ENCODE measurements around the gene TMEM253. TPM values are rescaled to one million over a fixed set of nuclear protein-coding genes. Genes with fewer than 3 reads are reported as not detected.

The TMEM253 gene
- total and polyA plus RNA-seq, 9 of the 15 experiments (the other 6 are each of a cell fraction or from before 2014, with no cell fraction given), result 0.11 to 0.61 (median 0.26) TPM; not detected in 3

- TF ChIP-seq PTTG1 (tag; IDR thresholded peaks at IDR 0.05; ENCODE audit: low read depth) (no peak), RBM14 (IDR thresholded peaks at IDR 0.05; ENCODE audit: borderline replicate concordance, insufficient read depth, low read depth, low read length) (no peak), TCF3 (CRISPR knock-in tag; IDR thresholded peaks at IDR 0.05) (no peak)
- Histone ChIP-seq H2AFZ (ENCODE audit: low read depth, low read length) (no peak overlapping the region), H3K27ac (ENCODE audit: extremely low read depth, low read depth, low read length) (no peak overlapping the region), H3K9me1 (ENCODE audit: control insufficient read depth, insufficient read depth, low read length) (no peaks in the 10 kb centered on the region), H3K27me3 (ENCODE audit: control insufficient read depth in 2 of 2, insufficient read depth in 2 of 2, low read length in 2 of 2) (0 out of 5 replicates have a peak, but pooled peaks cover 0 to 1% of the 10 kb centered on the region in 2 experiments), H3K4me1 (replicated peaks in 1 of 2; ENCODE audit: control insufficient read depth in 2 of 2, insufficient read depth in 2 of 2, low read length in 2 of 2) (no peaks in the 10 kb centered on the region; a peak in 1 of 5 replicates), H3K4me3 (no peak overlapping the region), H3K36me3 (ENCODE audit: control insufficient read depth, insufficient read depth, low read length) (no peaks in the 10 kb centered on the region), H3K79me2 (ENCODE audit: control insufficient read depth, insufficient read depth, low read length) (no peaks in the 10 kb centered on the region), H3K9ac (ENCODE audit: insufficient read depth in 1 of 2, low read depth in 2 of 2, low read length in 2 of 2) (no peak overlapping the region), H3K9me3 (replicated peaks; ENCODE audit: control insufficient read depth, insufficient read depth, low read depth, low read length) (no peaks in the 10 kb centered on the region), H4K20me1 (replicated peaks; ENCODE audit: control insufficient read depth, insufficient read depth, low read length) (no peaks in the 10 kb centered on the region), H3K4me2 (ENCODE audit: insufficient read depth, low read length) (no peak overlapping the region)
- ATAC-seq (no peak), FAIRE-seq (no peak), DNase-seq (ENCODE audit: extremely low read depth in 1 of 4, low spot score in 3 of 4) (no peak)
- intact Hi-C loops (cut with micrococcal nuclease), result no loop called here
- ChIA-PET POLR2A (interaction anchor here (0.6 kb wide), 1 partner anchor 72 kb away, joined by 4 read pairs; no protein-coding TSS in a partner anchor), CTCF (ENCODE audit: low intra/inter-chr PET ratio) (no interaction called here)
- BruUV-seq (replicated peaks), result no TSS peak
- in situ Hi-C loops (cut with MboI), result no loop called here
- WGBS (ENCODE audit: insufficient coverage, low coverage, missing lambda C conversion rate), result 6% methylated on average over 4 of the region's 4 CpGs
These were observed 48.9 kb downstream of the TMEM253 start for GRCh38 chr14:21149641-21150367.

Small RNAs within 50 kb of the gene (small RNA-seq; reads per million reads assigned to genes)
- gene RNU6-252P, result not detected

Other genes starting within 250 kb of the TMEM253 start
Only the 7 nearest of the 14 such genes appear.
- gene TPPP2, start 70.8 kb upstream of the TMEM253 start, total RNA-seq (2014; rRNA removed), result 0.18 and 0.24 TPM in 2 replicates
- not detected in 2 replicates for gene TPPP2, start 70.8 kb upstream of the TMEM253 start, total RNA-seq (2014; rRNA removed; fragmentation: Illumina TruSeq; extraction: Trizol)
- not detected in 2 replicates for gene TPPP2, start 70.8 kb upstream of the TMEM253 start, total RNA-seq (2015; rRNA removed; fragmentation: Illumina TruSeq; extraction: Trizol)
- not detected in 2 replicates for gene TPPP2, start 70.8 kb upstream of the TMEM253 start, total RNA-seq (2021)
- gene TPPP2, start 70.8 kb upstream of the TMEM253 start, polyA plus RNA-seq (2011; rRNA removed), result not detected in 2 replicates
- gene TPPP2, start 70.8 kb upstream of the TMEM253 start, polyA plus RNA-seq (2014; fragmentation: Illumina TruSeq; extraction: Trizol), result not detected in 2 replicates
- gene TPPP2, start 70.8 kb upstream of the TMEM253 start, polyA plus RNA-seq (2014; fragmentation: Nextera tagmentation; extraction: Ambion mirVana), result not detected
- gene TPPP2, start 70.8 kb upstream of the TMEM253 start, polyA plus RNA-seq (2014; rRNA removed), result not detected in 2 replicates
- not detected in 2 replicates for gene RNASE13, start 66.3 kb upstream of the TMEM253 start, total RNA-seq (2014; rRNA removed)
- gene RNASE13, start 66.3 kb upstream of the TMEM253 start, total RNA-seq (2014; rRNA removed; fragmentation: Illumina TruSeq; extraction: Trizol), result not detected in 2 replicates
- gene RNASE13, start 66.3 kb upstream of the TMEM253 start, total RNA-seq (2015; rRNA removed; fragmentation: Illumina TruSeq; extraction: Trizol), result not detected in 2 replicates
- gene RNASE13, start 66.3 kb upstream of the TMEM253 start, total RNA-seq (2021), result not detected in 2 replicates
- not detected in 2 replicates for gene RNASE13, start 66.3 kb upstream of the TMEM253 start, polyA plus RNA-seq (2011; rRNA removed)
- not detected in 2 replicates for gene RNASE13, start 66.3 kb upstream of the TMEM253 start, polyA plus RNA-seq (2014; fragmentation: Illumina TruSeq; extraction: Trizol)
- gene RNASE13, start 66.3 kb upstream of the TMEM253 start, polyA plus RNA-seq (2014; fragmentation: Nextera tagmentation; extraction: Ambion mirVana), result not detected
- not detected in 2 replicates for gene RNASE13, start 66.3 kb upstream of the TMEM253 start, polyA plus RNA-seq (2014; rRNA removed)
- not detected in 2 replicates for gene RNASE7, start 58.7 kb upstream of the TMEM253 start, total RNA-seq (2014; rRNA removed)
- not detected in 2 replicates for gene RNASE7, start 58.7 kb upstream of the TMEM253 start, total RNA-seq (2014; rRNA removed; fragmentation: Illumina TruSeq; extraction: Trizol)
- not detected in 2 replicates for gene RNASE7, start 58.7 kb upstream of the TMEM253 start, total RNA-seq (2015; rRNA removed; fragmentation: Illumina TruSeq; extraction: Trizol)
- gene RNASE7, start 58.7 kb upstream of the TMEM253 start, total RNA-seq (2021), result not detected in 2 replicates
- not detected in 2 replicates for gene RNASE7, start 58.7 kb upstream of the TMEM253 start, polyA plus RNA-seq (2011; rRNA removed)
- gene RNASE7, start 58.7 kb upstream of the TMEM253 start, polyA plus RNA-seq (2014; fragmentation: Illumina TruSeq; extraction: Trizol), result not detected in 2 replicates
- gene RNASE7, start 58.7 kb upstream of the TMEM253 start, polyA plus RNA-seq (2014; fragmentation: Nextera tagmentation; extraction: Ambion mirVana), result not detected
- gene RNASE7, start 58.7 kb upstream of the TMEM253 start, polyA plus RNA-seq (2014; rRNA removed), result not detected in 2 replicates
- gene RNASE8, start 43.2 kb upstream of the TMEM253 start, total RNA-seq (2014; rRNA removed), result not detected in 2 replicates
- not detected in 2 replicates for gene RNASE8, start 43.2 kb upstream of the TMEM253 start, total RNA-seq (2014; rRNA removed; fragmentation: Illumina TruSeq; extraction: Trizol)
- gene RNASE8, start 43.2 kb upstream of the TMEM253 start, total RNA-seq (2015; rRNA removed; fragmentation: Illumina TruSeq; extraction: Trizol), result not detected in 2 replicates
- not detected in 2 replicates for gene RNASE8, start 43.2 kb upstream of the TMEM253 start, total RNA-seq (2021)
- not detected in 2 replicates for gene RNASE8, start 43.2 kb upstream of the TMEM253 start, polyA plus RNA-seq (2011; rRNA removed)
- not detected in 2 replicates for gene RNASE8, start 43.2 kb upstream of the TMEM253 start, polyA plus RNA-seq (2014; fragmentation: Illumina TruSeq; extraction: Trizol)
- gene RNASE8, start 43.2 kb upstream of the TMEM253 start, polyA plus RNA-seq (2014; fragmentation: Nextera tagmentation; extraction: Ambion mirVana), result not detected
- gene RNASE8, start 43.2 kb upstream of the TMEM253 start, polyA plus RNA-seq (2014; rRNA removed), result not detected in 2 replicates
- 3.9 and 4.0 TPM in 2 replicates for gene ARHGEF40, start 30.8 kb upstream of the TMEM253 start, total RNA-seq (2014; rRNA removed)
- gene ARHGEF40, start 30.8 kb upstream of the TMEM253 start, total RNA-seq (2014; rRNA removed; fragmentation: Illumina TruSeq; extraction: Trizol), result 2.3 and 2.9 TPM in 2 replicates
- 3.3 and 3.7 TPM in 2 replicates for gene ARHGEF40, start 30.8 kb upstream of the TMEM253 start, total RNA-seq (2015; rRNA removed; fragmentation: Illumina TruSeq; extraction: Trizol)
- gene ARHGEF40, start 30.8 kb upstream of the TMEM253 start, total RNA-seq (2021), result 4.6 and 6.3 TPM in 2 replicates
- gene ARHGEF40, start 30.8 kb upstream of the TMEM253 start, polyA plus RNA-seq (2011; rRNA removed), result 3.8 and 4.0 TPM in 2 replicates
- 4.6 and 5.0 TPM in 2 replicates for gene ARHGEF40, start 30.8 kb upstream of the TMEM253 start, polyA plus RNA-seq (2014; fragmentation: Illumina TruSeq; extraction: Trizol)
- under 1 TPM; 0.42 to 0.55 TPM for gene ARHGEF40, start 30.8 kb upstream of the TMEM253 start, polyA plus RNA-seq (2014; fragmentation: Nextera tagmentation; extraction: Ambion mirVana)
- gene ARHGEF40, start 30.8 kb upstream of the TMEM253 start, polyA plus RNA-seq (2014; rRNA removed), result 4.6 and 4.7 TPM in 2 replicates
- 3.7 and 6.4 TPM in 2 replicates for gene ZNF219, start 2.4 kb upstream of the TMEM253 start, total RNA-seq (2014; rRNA removed)
- 2.2 and 2.6 TPM in 2 replicates for gene ZNF219, start 2.4 kb upstream of the TMEM253 start, total RNA-seq (2014; rRNA removed; fragmentation: Illumina TruSeq; extraction: Trizol)
- 4.1 and 4.3 TPM in 2 replicates for gene ZNF219, start 2.4 kb upstream of the TMEM253 start, total RNA-seq (2015; rRNA removed; fragmentation: Illumina TruSeq; extraction: Trizol)
- 9.3 and 10.6 TPM in 2 replicates for gene ZNF219, start 2.4 kb upstream of the TMEM253 start, total RNA-seq (2021)
- gene ZNF219, start 2.4 kb upstream of the TMEM253 start, polyA plus RNA-seq (2011; rRNA removed), result 1.9 and 2.8 TPM in 2 replicates
- gene ZNF219, start 2.4 kb upstream of the TMEM253 start, polyA plus RNA-seq (2014; fragmentation: Illumina TruSeq; extraction: Trizol), result 2.6 and 3.1 TPM in 2 replicates
- under 1 TPM; 0.29 to 0.53 TPM for gene ZNF219, start 2.4 kb upstream of the TMEM253 start, polyA plus RNA-seq (2014; fragmentation: Nextera tagmentation; extraction: Ambion mirVana)
- 7.7 and 7.8 TPM in 2 replicates for gene ZNF219, start 2.4 kb upstream of the TMEM253 start, polyA plus RNA-seq (2014; rRNA removed)
- gene OR5AU1, start 55.0 kb downstream of the TMEM253 start, total RNA-seq (2014; rRNA removed), result not detected in 2 replicates
- not detected in 2 replicates for gene OR5AU1, start 55.0 kb downstream of the TMEM253 start, total RNA-seq (2014; rRNA removed; fragmentation: Illumina TruSeq; extraction: Trizol)
- gene OR5AU1, start 55.0 kb downstream of the TMEM253 start, total RNA-seq (2015; rRNA removed; fragmentation: Illumina TruSeq; extraction: Trizol), result not detected in 2 replicates
- gene OR5AU1, start 55.0 kb downstream of the TMEM253 start, total RNA-seq (2021), result not detected in 2 replicates
- not detected in 2 replicates for gene OR5AU1, start 55.0 kb downstream of the TMEM253 start, polyA plus RNA-seq (2011; rRNA removed)
- not detected in 2 replicates for gene OR5AU1, start 55.0 kb downstream of the TMEM253 start, polyA plus RNA-seq (2014; fragmentation: Illumina TruSeq; extraction: Trizol)
- gene OR5AU1, start 55.0 kb downstream of the TMEM253 start, polyA plus RNA-seq (2014; fragmentation: Nextera tagmentation; extraction: Ambion mirVana), result not detected
- gene OR5AU1, start 55.0 kb downstream of the TMEM253 start, polyA plus RNA-seq (2014; rRNA removed), result not detected in 2 replicates

Measured in K562 (cell line).